GM23338 (cell line): ENCODE results near the gene GUCY1A2. TPM values are rescaled to one million over a fixed set of nuclear protein-coding genes. Genes with fewer than 3 reads are reported as not detected.

Experiments
- ATAC-seq: fragments of 200-7000 bp; cut with Tn5 transposase; 3 replicates; pipeline ENCODE4 v1.9.1; 2020
- DNase-seq: peaks from one replicate; pipeline ENCODE4 v3.0.0-alpha.2; 2015; ENCODE audit warnings: low spot score
- H2AFZ ChIP-seq: fragments of 200-600 bp; sonication (generic); 2 replicates; pipeline ENCODE4 v1.8.0; 2016; ENCODE audit warnings: antibody characterized with exemption, mild to moderate bottlenecking, moderate library complexity
- H3F3A ChIP-seq: fragments of 200-600 bp; sonication (generic); replicated peaks from 2 replicates; pipeline ENCODE4 v1.8.0; 2017; ENCODE audit warnings: antibody characterized with exemption, mixed run types, low read depth
- H3K27ac ChIP-seq: fragments of 200-600 bp; sonication (generic); 2 replicates; pipeline ENCODE4 v1.6.1; 2016; ENCODE audit warnings: low read depth
- H3K27me3 ChIP-seq: fragments of 200-600 bp; sonication (generic); 2 replicates; pipeline ENCODE4 v1.8.0; 2016; ENCODE audit warnings: mild to moderate bottlenecking, mixed run types, moderate library complexity; ENCODE audit not compliant: insufficient read depth
- H3K36me3 ChIP-seq: fragments of 200-600 bp; sonication (generic); 2 replicates; pipeline ENCODE4 v1.8.0; 2016; ENCODE audit warnings: mild to moderate bottlenecking; ENCODE audit not compliant: insufficient read depth
- H3K4me1 ChIP-seq: fragments of 200-600 bp; sonication (generic); 2 replicates; pipeline ENCODE4 v1.8.0; 2016; ENCODE audit warnings: mild to moderate bottlenecking, moderate library complexity; ENCODE audit not compliant: insufficient read depth
- H3K4me2 ChIP-seq: fragments of 200-600 bp; sonication (generic); 2 replicates; pipeline ENCODE4 v1.7.1; 2017; ENCODE audit warnings: mixed run types
- H3K4me3 ChIP-seq: fragments of 200-600 bp; sonication (generic); 2 replicates; pipeline ENCODE4 v1.6.1; 2016; ENCODE audit warnings: mixed run types
- H3K79me2 ChIP-seq: fragments of 200-600 bp; sonication (generic); replicated peaks from 2 replicates; pipeline ENCODE4 v1.8.0; 2017; ENCODE audit warnings: mild to moderate bottlenecking; ENCODE audit not compliant: insufficient read depth
- H3K9me2 ChIP-seq: fragments of 200-600 bp; sonication (generic); 2 replicates; pipeline ENCODE4 v1.8.0; 2017; ENCODE audit not compliant: insufficient read depth
- H4K20me1 ChIP-seq: fragments of 200-600 bp; sonication (generic); replicated peaks from 2 replicates; pipeline ENCODE4 v1.8.0; 2017; ENCODE audit warnings: mild to moderate bottlenecking; ENCODE audit not compliant: insufficient read depth
- H3K27ac Mint-ChIP-seq: 2 replicates; pipeline ENCODE4 v1.8.0; 2020; ENCODE audit warnings: inconsistent platforms, mild to moderate bottlenecking, moderate library complexity, mixed read lengths
- H3K27me3 Mint-ChIP-seq: 3 replicates; pipeline ENCODE4 v1.8.0; 2022; ENCODE audit warnings: low read depth, mild to moderate bottlenecking, moderate library complexity, mixed read lengths, inconsistent platforms; ENCODE audit not compliant: insufficient read depth, poor library complexity
- H3K36me3 Mint-ChIP-seq: 3 replicates; pipeline ENCODE4 v1.8.0; 2021; ENCODE audit warnings: low read depth, mild to moderate bottlenecking, inconsistent platforms, moderate library complexity, mixed read lengths
- H3K4me1 Mint-ChIP-seq: 3 replicates; pipeline ENCODE4 v1.8.0; 2020; ENCODE audit warnings: mild to moderate bottlenecking, inconsistent platforms, mixed read lengths
- H3K4me3 Mint-ChIP-seq: 3 replicates; pipeline ENCODE4 v1.8.0; 2021; ENCODE audit warnings: moderate library complexity, mild to moderate bottlenecking, inconsistent platforms, mixed read lengths
- H3K9me3 Mint-ChIP-seq: 3 replicates; pipeline ENCODE4 v1.8.0; 2020; ENCODE audit warnings: moderate library complexity, mild to moderate bottlenecking, inconsistent platforms, mixed read lengths
- EZH2 ChIP-seq: fragments of 200-600 bp; sonication (generic); IDR thresholded peaks from one replicate; pipeline ENCODE4 v1.8.0; 2017; ENCODE audit warnings: antibody characterized with exemption, mild to moderate bottlenecking, low read depth; ENCODE audit not compliant: unreplicated experiment
- EZH2phosphoT487 ChIP-seq: fragments of 200-600 bp; sonication (generic); IDR thresholded peaks from one replicate; pipeline ENCODE4 v1.8.1; 2018; ENCODE audit warnings: antibody characterized with exemption; ENCODE audit not compliant: unreplicated experiment
- POLR2AphosphoS5 ChIP-seq: IDR thresholded peaks from 2 replicates; pipeline ENCODE4 v1.6.1; 2016; ENCODE audit warnings: antibody characterized with exemption, low read depth
- STAT1 ChIP-seq: IDR thresholded peaks from one replicate; pipeline ENCODE4 v1.6.1; 2016; ENCODE audit warnings: antibody characterized with exemption; ENCODE audit not compliant: unreplicated experiment
- polyA plus RNA-seq: library from polyadenylated mRNA; unstranded; fragments of >200 nt; fragmentation: Nextera tagmentation; extraction: Ambion mirVana; gene quantifications from 2 replicates; pipeline ENCODE4 v1.2.1, GENCODE V29; 2016
- total RNA-seq: library from RNA; depleted of rRNA; stranded (reverse); fragments of >200 nt; shearing (Covaris generic); gene quantifications from 2 replicates; pipeline ENCODE4 v1.2.3, GENCODE V29; 2014
- TF ChIP-seq, protein P1 (sequence below): fragments of 250-450 bp; sonication (Bioruptor Pico); IDR thresholded peaks from 2 replicates; pipeline ENCODE4 v1.5.0; 2020; ENCODE audit warnings: mild to moderate bottlenecking, moderate library complexity
- TF ChIP-seq, protein P2 (sequence below): IDR thresholded peaks from 2 replicates; pipeline ENCODE4 v1.6.1; 2016; ENCODE audit warnings: antibody characterized with exemption

The GUCY1A2 gene
- total and polyA plus RNA-seq, 2 experiments from 2014 or later, result 0.36 to 1.4 TPM

DNA sequence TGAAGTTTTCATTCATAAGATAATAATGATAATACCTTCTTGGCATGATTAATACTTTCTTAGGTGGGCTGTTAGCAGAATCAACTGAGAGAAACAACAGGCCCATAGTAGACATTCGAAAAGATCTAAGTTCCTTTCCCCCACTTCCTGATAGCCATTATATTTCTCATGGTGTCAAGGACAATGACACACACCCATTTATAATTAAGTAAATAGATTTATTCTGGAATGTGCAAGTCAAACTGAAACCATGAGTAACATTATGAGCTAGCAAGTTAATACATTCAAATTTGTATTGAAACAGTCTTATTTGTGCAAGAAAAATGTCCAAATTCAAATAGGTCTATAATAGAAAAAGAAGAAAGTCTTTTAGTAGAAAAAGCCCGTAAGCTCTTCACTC is 301.1 kb downstream of the GUCY1A2 start:
- Histone ChIP-seq H3K4me3 (no peak overlapping the region), H3F3A (no peaks in the 10 kb centered on the region), H3K4me1 (peaks cover 9% of the 10 kb centered on the region; the same call in 1 of the 2 replicates), H3K4me2 (no peak overlapping the region), H3K27me3 (no peaks in the 10 kb centered on the region), H3K27ac (no peak overlapping the region), H3K79me2 (no peaks in the 10 kb centered on the region), H4K20me1 (no peaks in the 10 kb centered on the region), H3K9me2 (no peaks in the 10 kb centered on the region), H2AFZ (no peak overlapping the region), H3K36me3 (no peaks in the 10 kb centered on the region)
- TF ChIP-seq, protein P1, sequence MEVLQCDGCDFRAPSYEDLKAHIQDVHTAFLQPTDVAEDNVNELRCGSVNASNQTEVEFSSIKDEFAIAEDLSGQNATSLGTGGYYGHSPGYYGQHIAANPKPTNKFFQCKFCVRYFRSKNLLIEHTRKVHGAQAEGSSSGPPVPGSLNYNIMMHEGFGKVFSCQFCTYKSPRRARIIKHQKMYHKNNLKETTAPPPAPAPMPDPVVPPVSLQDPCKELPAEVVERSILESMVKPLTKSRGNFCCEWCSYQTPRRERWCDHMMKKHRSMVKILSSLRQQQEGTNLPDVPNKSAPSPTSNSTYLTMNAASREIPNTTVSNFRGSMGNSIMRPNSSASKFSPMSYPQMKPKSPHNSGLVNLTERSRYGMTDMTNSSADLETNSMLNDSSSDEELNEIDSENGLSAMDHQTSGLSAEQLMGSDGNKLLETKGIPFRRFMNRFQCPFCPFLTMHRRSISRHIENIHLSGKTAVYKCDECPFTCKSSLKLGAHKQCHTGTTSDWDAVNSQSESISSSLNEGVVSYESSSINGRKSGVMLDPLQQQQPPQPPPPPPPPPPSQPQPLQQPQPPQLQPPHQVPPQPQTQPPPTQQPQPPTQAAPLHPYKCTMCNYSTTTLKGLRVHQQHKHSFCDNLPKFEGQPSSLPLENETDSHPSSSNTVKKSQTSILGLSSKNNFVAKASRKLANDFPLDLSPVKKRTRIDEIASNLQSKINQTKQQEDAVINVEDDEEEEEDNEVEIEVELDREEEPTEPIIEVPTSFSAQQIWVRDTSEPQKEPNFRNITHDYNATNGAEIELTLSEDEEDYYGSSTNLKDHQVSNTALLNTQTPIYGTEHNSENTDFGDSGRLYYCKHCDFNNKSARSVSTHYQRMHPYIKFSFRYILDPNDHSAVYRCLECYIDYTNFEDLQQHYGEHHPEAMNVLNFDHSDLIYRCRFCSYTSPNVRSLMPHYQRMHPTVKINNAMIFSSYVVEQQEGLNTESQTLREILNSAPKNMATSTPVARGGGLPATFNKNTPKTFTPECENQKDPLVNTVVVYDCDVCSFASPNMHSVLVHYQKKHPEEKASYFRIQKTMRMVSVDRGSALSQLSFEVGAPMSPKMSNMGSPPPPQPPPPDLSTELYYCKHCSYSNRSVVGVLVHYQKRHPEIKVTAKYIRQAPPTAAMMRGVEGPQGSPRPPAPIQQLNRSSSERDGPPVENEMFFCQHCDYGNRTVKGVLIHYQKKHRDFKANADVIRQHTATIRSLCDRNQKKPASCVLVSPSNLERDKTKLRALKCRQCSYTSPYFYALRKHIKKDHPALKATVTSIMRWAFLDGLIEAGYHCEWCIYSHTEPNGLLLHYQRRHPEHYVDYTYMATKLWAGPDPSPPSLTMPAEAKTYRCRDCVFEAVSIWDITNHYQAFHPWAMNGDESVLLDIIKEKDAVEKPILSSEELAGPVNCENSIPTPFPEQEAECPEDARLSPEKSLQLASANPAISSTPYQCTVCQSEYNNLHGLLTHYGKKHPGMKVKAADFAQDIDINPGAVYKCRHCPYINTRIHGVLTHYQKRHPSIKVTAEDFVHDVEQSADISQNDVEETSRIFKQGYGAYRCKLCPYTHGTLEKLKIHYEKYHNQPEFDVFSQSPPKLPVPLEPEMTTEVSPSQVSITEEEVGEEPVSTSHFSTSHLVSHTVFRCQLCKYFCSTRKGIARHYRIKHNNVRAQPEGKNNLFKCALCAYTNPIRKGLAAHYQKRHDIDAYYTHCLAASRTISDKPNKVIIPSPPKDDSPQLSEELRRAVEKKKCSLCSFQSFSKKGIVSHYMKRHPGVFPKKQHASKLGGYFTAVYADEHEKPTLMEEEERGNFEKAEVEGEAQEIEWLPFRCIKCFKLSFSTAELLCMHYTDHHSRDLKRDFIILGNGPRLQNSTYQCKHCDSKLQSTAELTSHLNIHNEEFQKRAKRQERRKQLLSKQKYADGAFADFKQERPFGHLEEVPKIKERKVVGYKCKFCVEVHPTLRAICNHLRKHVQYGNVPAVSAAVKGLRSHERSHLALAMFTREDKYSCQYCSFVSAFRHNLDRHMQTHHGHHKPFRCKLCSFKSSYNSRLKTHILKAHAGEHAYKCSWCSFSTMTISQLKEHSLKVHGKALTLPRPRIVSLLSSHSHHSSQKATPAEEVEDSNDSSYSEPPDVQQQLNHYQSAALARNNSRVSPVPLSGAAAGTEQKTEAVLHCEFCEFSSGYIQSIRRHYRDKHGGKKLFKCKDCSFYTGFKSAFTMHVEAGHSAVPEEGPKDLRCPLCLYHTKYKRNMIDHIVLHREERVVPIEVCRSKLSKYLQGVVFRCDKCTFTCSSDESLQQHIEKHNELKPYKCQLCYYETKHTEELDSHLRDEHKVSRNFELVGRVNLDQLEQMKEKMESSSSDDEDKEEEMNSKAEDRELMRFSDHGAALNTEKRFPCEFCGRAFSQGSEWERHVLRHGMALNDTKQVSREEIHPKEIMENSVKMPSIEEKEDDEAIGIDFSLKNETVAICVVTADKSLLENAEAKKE (CRISPR knock-in tag), result no peak
- TF ChIP-seq EZH2phosphoT487 (no peak), STAT1 (no peak), POLR2AphosphoS5 (no peak), EZH2 (no peak)
- TF ChIP-seq, protein P2, sequence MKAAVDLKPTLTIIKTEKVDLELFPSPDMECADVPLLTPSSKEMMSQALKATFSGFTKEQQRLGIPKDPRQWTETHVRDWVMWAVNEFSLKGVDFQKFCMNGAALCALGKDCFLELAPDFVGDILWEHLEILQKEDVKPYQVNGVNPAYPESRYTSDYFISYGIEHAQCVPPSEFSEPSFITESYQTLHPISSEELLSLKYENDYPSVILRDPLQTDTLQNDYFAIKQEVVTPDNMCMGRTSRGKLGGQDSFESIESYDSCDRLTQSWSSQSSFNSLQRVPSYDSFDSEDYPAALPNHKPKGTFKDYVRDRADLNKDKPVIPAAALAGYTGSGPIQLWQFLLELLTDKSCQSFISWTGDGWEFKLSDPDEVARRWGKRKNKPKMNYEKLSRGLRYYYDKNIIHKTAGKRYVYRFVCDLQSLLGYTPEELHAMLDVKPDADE, result no peak
- Mint-ChIP-seq H3K4me1 (peaks cover 5% of the 10 kb centered on the region; the same call in 2 of the 3 replicates), H3K4me3 (no peak overlapping the region), H3K27me3 (peaks cover 4% of the 10 kb centered on the region), H3K36me3 (no peaks in the 10 kb centered on the region), H3K27ac (no peak overlapping the region), H3K9me3 (no peaks in the 10 kb centered on the region)
- ATAC-seq (no peak), DNase-seq (no peak)
